GM18505 (cell line): ENCODE data around the gene PIWIL1.

ENCODE experiments used
- ATAC-seq: cut with Tn5 transposase; IDR thresholded peaks from one replicate; pipeline ENCODE4 v1.9.1; 2021; ENCODE audit not compliant: unreplicated experiment
- POLR2A ChIP-seq: IDR thresholded peaks from 4 replicates; pipeline ENCODE4 v1.6.1; 2011; ENCODE audit warnings: borderline replicate concordance; ENCODE audit not compliant: insufficient read depth, insufficient read length; ENCODE audit errors: extremely low read depth

The PIWIL1 gene

GRCh38 chr12:130419116-130419515, 81.4 kb downstream of the PIWIL1 start:
- no peak for TF ChIP-seq POLR2A
- no peak for ATAC-seq

GRCh38 chr12:130420071-130420470, 82.4 kb downstream of the PIWIL1 start:
- ATAC-seq: no peak
- TF ChIP-seq POLR2A: no peak

GRCh38 chr12:130421896-130422295, 84.2 kb downstream of the PIWIL1 start:
- no peak for TF ChIP-seq POLR2A
- ATAC-seq: no peak
